Loucy (cell line): ENCODE data around the gene TIMM13.
"Not testable (repeated sequence)": the region's sequence is repeated elsewhere in the genome, so short reads cannot be mapped to it uniquely, and the experiment has no call there.

Experiments
- H2AFZ ChIP-seq: fragments of 200-600 bp; sonication (generic); 2 replicates; pipeline ENCODE4 v1.6.0; 2016; ENCODE audit warnings: antibody characterized with exemption, mild to moderate bottlenecking, low read length, moderate library complexity
- H3F3A ChIP-seq: fragments of 200-600 bp; 2 replicates; pipeline ENCODE4 v1.6.0; 2016; ENCODE audit warnings: antibody characterized with exemption, low read depth, mild to moderate bottlenecking
- H3K27me3 ChIP-seq: fragments of 200-600 bp; sonication (generic); 2 replicates; pipeline ENCODE4 v1.6.1; 2014; ENCODE audit warnings: low read length, mild to moderate bottlenecking; ENCODE audit not compliant: insufficient read depth, poor library complexity, severe bottlenecking
- H3K36me3 ChIP-seq: fragments of 200-600 bp; sonication (generic); 2 replicates; pipeline ENCODE4 v1.6.1; 2016; ENCODE audit warnings: low read length; ENCODE audit not compliant: insufficient read depth
- H3K4me1 ChIP-seq: fragments of 200-600 bp; sonication (generic); 2 replicates; pipeline ENCODE4 v1.5.1; 2014; ENCODE audit warnings: low read length, mild to moderate bottlenecking; ENCODE audit not compliant: insufficient read depth, poor library complexity, severe bottlenecking
- H3K4me2 ChIP-seq: fragments of 200-600 bp; sonication (generic); 2 replicates; pipeline ENCODE4 v1.6.0; 2014; ENCODE audit warnings: antibody characterized with exemption, low read length, low read depth, mild to moderate bottlenecking; ENCODE audit not compliant: poor library complexity, severe bottlenecking
- H3K4me3 ChIP-seq: fragments of 200-600 bp; sonication (generic); 2 replicates; pipeline ENCODE4 v1.5.1; 2014; ENCODE audit warnings: low read length, mild to moderate bottlenecking, mixed read lengths; ENCODE audit not compliant: poor library complexity, severe bottlenecking
- H3K79me2 ChIP-seq: fragments of 200-600 bp; sonication (generic); 2 replicates; pipeline ENCODE4 v1.6.1; 2014; ENCODE audit warnings: low read length; ENCODE audit not compliant: insufficient read depth
- H3K9ac ChIP-seq: fragments of 200-600 bp; sonication (generic); 2 replicates; pipeline ENCODE4 v1.6.0; 2014; ENCODE audit warnings: mild to moderate bottlenecking, low read depth, low read length, moderate library complexity; ENCODE audit not compliant: poor library complexity, severe bottlenecking
- H3K9me2 ChIP-seq: fragments of 200-600 bp; sonication (generic); replicated peaks from 2 replicates; pipeline ENCODE4 v1.6.1; 2016; ENCODE audit warnings: low read depth, low read length, mixed read lengths
- H3K9me3 ChIP-seq: fragments of 200-600 bp; sonication (generic); 2 replicates; pipeline ENCODE4 v1.6.1; 2014; ENCODE audit warnings: mild to moderate bottlenecking, antibody characterized with exemption, low read length, low read depth; ENCODE audit not compliant: insufficient read depth
- H4K20me1 ChIP-seq: fragments of 200-600 bp; sonication (generic); 2 replicates; pipeline ENCODE4 v1.6.0; 2014; ENCODE audit warnings: antibody characterized with exemption, low read length, mild to moderate bottlenecking; ENCODE audit not compliant: insufficient read depth, poor library complexity, severe bottlenecking
- CTCF ChIP-seq: fragments of 200-600 bp; sonication (generic); conservative IDR thresholded peaks from 2 replicates; pipeline ENCODE4 v1.5.1; 2014; ENCODE audit warnings: mild to moderate bottlenecking, antibody characterized with exemption, low read length
- EZH2phosphoT487 ChIP-seq: fragments of 200-600 bp; IDR thresholded peaks from 2 replicates; pipeline ENCODE4 v1.6.1; 2018; ENCODE audit warnings: antibody characterized with exemption, mild to moderate bottlenecking, moderate library complexity, borderline replicate concordance

TIMM13 gene

GRCh38 chr19:2469102-2469914 lies 41.9 kb upstream of the TIMM13 start:
- Histone ChIP-seq H2AFZ (no peak overlapping the region; the same call in 1 of the 2 replicates), H3K4me2 (no peak overlapping the region), H3F3A (no peaks in the 10 kb centered on the region), H4K20me1 (no peaks in the 10 kb centered on the region), H3K79me2 (no peaks in the 10 kb centered on the region), H3K36me3 (no peaks in the 10 kb centered on the region), H3K27me3 (no peaks in the 10 kb centered on the region), H3K4me3 (no peak overlapping the region), H3K9ac (no peak overlapping the region), H3K9me2 (no peaks in the 10 kb centered on the region), H3K9me3 (no peaks in the 10 kb centered on the region), H3K4me1 (no peaks in the 10 kb centered on the region)
- TF ChIP-seq CTCF, result no peak
- no peak for TF ChIP-seq EZH2phosphoT487

- H3K4me1 ChIP-seq, result no peaks in the 10 kb centered on the region
- H3K4me2 ChIP-seq, result no peak overlapping the region
- no peak overlapping the region for H3K9ac ChIP-seq
- no peaks in the 10 kb centered on the region for H3K9me2 ChIP-seq
- no peak overlapping the region for H3K4me3 ChIP-seq
- no peaks in the 10 kb centered on the region for H3K27me3 ChIP-seq
- H4K20me1 ChIP-seq, result no peaks in the 10 kb centered on the region
- H3F3A ChIP-seq, result no peaks in the 10 kb centered on the region
- no peaks in the 10 kb centered on the region for H3K36me3 ChIP-seq
- H2AFZ ChIP-seq, result no peak overlapping the region
- no peak for TF ChIP-seq CTCF
- no peak for TF ChIP-seq EZH2phosphoT487
- no peaks in the 10 kb centered on the region for H3K79me2 ChIP-seq
- no peaks in the 10 kb centered on the region for H3K9me3 ChIP-seq
Observed at GRCh38 chr19:2468596-2468995, 41.2 kb upstream of the TIMM13 start.

- no peaks in the 10 kb centered on the region for H3K4me1 ChIP-seq
- no peaks in the 10 kb centered on the region for H3K9me2 ChIP-seq
- no peaks in the 10 kb centered on the region for H3F3A ChIP-seq
- H3K36me3 ChIP-seq, result no peaks in the 10 kb centered on the region
- H3K4me3 ChIP-seq, result no peak overlapping the region
- no peaks in the 10 kb centered on the region for H3K27me3 ChIP-seq
- no peak overlapping the region for H3K9ac ChIP-seq
- H3K4me2 ChIP-seq, result no peak overlapping the region
- no peaks in the 10 kb centered on the region for H4K20me1 ChIP-seq
- H3K9me3 ChIP-seq, result no peaks in the 10 kb centered on the region
- TF ChIP-seq EZH2phosphoT487 (no peak), CTCF (no peak)
- no peaks in the 10 kb centered on the region for H3K79me2 ChIP-seq
- no peak overlapping the region for H2AFZ ChIP-seq
Observed at GRCh38 chr19:2464389-2464788, 37.0 kb upstream of the TIMM13 start.

GRCh38 chr19:2463694-2464093 lies 36.3 kb upstream of the TIMM13 start:
- not testable (repeated sequence) for H3K36me3 ChIP-seq, H3K9me2 ChIP-seq, H3K4me3 ChIP-seq, H3K27me3 ChIP-seq, H3K79me2 ChIP-seq, H3K9ac ChIP-seq, H4K20me1 ChIP-seq, H3K4me1 ChIP-seq, H3F3A ChIP-seq, H2AFZ ChIP-seq, H3K4me2 ChIP-seq, H3K9me3 ChIP-seq
